NCI-H2081 (cell line): Measurements from ENCODE around the gene TM4SF5.

Source experiments
- DNase-seq, 2 experiments: peaks; one replicate each; lab custom pipeline; 2025; lab: John Stamatoyannopoulos, UW

TM4SF5 gene, protein sequence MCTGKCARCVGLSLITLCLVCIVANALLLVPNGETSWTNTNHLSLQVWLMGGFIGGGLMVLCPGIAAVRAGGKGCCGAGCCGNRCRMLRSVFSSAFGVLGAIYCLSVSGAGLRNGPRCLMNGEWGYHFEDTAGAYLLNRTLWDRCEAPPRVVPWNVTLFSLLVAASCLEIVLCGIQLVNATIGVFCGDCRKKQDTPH

GRCh38 chr17:4771519-4772234 lies at the start of gene TM4SF5:
TM4SF5 (plus strand) TSS chr17:4771886; CDS start chr17:4771923, 37 bp downstream.
- peak; percentile 28 to 56 for DNase-seq

GRCh38 chr17:4722678-4723240 lies 48.9 kb upstream of the TM4SF5 start:
- DNase-seq, result no peak

- DNase-seq, result no peak
Observed at GRCh38 chr17:4724650-4725049, 47.0 kb upstream of the TM4SF5 start.

GRCh38 chr17:4725646-4726310 lies 45.9 kb upstream of the TM4SF5 start:
- no peak for DNase-seq

GRCh38 chr17:4728124-4728523 lies 43.6 kb upstream of the TM4SF5 start:
- DNase-seq, result no peak

GRCh38 chr17:4733073-4733531 lies 38.6 kb upstream of the TM4SF5 start:
- DNase-seq, result no peak

GRCh38 chr17:4734857-4735475 lies 36.7 kb upstream of the TM4SF5 start:
- DNase-seq, result no peak

GRCh38 chr17:4735876-4736651 lies 35.6 kb upstream of the TM4SF5 start:
- DNase-seq, result no peak

DNA sequence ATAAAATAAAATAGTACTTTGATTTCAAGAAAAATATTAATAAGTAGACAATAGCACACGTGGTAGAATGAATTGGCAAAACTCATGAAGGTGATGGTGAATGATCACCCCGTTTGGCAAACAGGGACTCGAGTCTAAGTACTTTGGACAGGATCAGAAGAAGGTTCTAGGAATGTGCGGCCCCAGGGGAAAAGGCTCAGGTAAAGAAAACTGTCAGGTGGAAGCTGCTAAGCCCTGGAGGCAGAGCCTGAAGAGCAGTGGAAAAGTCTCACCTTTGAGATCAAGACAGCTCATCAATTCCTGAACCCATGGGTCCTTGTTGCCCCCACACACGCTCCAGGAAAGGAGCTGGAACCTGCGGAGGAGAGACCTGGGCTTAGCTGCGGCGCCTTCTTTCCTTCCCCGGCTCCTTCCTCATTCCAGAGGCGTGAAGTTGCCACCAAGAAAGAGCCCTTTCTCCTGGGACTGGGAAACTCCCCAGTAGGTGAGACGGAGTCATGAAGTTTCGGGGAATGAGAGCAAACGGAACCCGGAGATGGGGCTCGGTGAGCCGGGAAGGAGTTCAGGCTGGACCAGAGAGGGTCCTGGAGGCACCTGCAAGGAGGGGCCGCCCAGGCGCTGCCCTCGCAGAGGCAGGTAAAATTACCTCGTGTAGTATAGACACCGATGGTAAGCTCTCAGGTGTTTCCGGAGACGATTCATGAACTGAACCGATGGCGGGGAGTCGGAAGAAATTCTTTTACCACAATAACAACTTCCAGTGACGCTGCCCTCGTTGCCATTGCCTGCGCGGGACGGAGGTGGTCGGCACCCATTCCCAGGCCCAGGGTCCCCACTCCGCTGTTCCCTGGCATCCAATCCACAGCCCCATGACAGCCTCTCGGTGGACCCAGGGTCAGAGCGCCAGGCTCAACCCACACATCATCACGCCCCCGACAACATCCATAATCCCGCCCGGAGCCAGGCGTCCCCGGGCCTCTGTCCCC lies 33.3 kb upstream of the TM4SF5 start:
- no peak for DNase-seq

DNA sequence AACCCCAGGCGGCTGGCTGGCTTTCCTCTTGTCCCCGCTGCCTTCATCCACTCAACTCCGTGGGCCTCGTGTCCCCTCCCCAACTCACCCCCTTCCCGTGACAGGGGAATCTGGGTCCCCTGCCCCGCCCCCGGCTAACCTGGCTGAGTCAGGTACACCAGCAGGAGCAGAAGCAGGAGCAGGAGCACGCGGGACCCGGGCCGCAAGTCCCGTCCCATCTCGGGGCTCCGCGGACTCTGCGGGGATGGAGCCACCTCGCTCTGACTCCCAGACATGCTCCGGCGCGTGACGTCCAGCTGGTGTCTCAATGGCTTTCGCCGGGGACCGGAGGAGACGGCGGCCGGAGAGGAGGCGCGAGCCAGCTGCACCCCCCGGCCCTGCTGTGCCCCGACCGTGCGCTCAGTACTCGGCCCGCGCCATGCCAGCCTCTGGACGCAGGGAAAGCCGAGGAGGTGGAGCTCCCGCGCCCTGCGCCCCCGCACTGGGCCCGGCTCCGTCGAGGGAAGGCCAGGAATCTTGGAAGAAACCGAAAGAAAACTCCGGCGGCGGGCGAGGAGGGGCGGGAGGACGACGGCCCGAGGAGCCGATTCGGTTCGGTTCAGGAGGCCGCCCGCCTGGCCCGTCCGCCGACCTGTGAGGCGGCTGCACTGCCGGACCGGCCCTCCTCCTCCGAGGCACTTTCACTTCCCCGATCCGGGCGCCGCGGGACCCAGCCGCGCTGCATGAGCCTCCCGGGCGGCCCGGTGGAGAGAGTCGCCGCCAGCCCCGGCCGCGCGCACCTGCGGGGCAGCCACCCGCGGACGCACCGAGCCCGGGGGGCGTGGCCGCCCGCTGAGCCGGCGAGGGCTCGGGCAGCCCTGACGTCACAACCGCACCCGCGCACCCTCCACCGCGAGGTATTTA lies 32.3 kb upstream of the TM4SF5 start, which contains the start of the genes CXCL16 and ZMYND15:
TSS of gene CXCL16 (minus strand) at position 807 of the 903 bp plus-strand sequence. CDS start at position 218, 589 bp downstream.
TSS of gene ZMYND15 (plus strand) at position 712 of the 903 bp plus-strand sequence. CDS start 716 bp downstream, outside the sequence.
- DNase-seq, result peak in 1 of 2 experiments; percentile 2

DNA sequence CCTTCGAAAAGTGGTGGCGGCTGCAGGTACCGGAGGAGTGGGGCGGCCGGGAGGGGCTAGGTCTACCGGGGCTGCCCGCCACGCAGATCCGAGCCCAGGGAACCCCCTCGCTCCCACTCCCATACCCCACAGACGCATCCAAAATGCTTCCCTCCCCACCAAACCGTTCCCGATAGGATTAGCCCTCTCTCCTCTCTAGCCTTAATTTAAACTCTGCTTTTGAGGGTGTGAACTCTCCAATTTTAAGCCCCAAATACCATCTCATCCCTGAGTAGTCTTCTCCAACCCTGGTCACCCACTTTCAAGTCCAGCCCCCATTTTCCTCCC lies 31.7 kb upstream of the TM4SF5 start:
- no peak for DNase-seq

GRCh38 chr17:4740584-4740983 lies 31.1 kb upstream of the TM4SF5 start:
- no peak for DNase-seq

DNA sequence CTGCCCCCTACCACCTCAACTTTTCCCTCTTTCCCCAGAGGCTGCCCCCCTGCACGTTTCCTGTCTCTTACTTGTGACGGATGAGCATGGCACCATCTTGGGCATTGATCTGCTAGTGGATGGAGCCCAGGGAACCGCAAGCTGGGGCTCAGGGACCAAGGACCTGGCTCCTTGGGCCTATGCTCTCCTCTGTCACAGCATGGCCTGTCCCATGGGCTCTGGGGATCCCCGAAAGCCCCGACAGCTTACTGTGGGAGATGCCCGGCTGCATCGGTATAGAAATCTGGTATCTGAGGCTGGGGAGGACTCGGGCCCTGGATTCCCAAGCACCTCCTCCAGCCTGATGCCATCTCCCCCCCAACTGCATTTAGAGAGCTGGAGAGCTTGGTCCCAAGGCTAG lies 30.1 kb upstream of the TM4SF5 start:
- DNase-seq, result no peak

DNA sequence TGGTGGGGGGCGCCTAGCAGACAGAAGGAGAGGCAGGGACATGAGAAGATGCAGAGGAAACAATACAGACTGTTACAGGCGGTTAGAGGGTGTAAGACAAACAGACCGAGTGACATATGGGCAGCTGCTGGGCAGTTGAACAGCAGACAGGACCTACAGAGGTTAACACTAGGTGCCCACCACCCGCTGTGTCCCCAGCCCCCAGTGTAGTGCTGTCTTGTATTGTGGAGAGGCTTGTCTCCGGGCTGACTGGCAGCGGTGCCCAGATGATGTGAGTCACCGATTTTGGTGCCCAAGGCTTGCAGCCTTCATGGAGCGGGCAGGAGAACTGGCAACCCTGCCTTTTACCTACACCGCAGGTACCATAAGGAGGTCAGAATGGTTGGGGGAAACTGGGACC lies 29.6 kb upstream of the TM4SF5 start:
- no peak for DNase-seq

GRCh38 chr17:4742629-4743028 lies 29.1 kb upstream of the TM4SF5 start:
- DNase-seq, result no peak

GRCh38 chr17:4743216-4743615 lies 28.5 kb upstream of the TM4SF5 start:
- DNase-seq, result no peak

DNA sequence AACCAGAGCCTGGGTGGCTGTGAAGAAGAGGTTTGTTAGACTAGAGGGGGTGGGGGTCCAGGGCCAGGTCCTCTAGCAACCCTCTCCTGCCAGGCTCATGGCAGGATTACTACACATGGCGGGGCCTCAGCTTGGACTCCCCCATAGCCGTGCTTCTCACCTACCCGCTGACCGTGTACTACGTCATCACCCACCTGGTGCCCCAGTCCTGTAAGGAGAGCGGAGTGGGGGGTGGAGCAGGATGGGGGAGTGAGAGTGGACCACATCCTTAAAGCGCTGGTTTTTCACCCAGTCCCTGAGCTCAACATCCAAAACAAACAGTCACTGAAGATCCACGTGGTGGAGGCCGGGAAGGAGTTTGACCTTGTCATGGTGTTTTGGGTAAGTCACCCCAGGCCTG lies 27.8 kb upstream of the TM4SF5 start:
- DNase-seq, result no peak

GRCh38 chr17:4744999-4745969 lies 26.4 kb upstream of the TM4SF5 start:
- no peak for DNase-seq
